ENCODE results near the gene PITPNC1.

DNA sequence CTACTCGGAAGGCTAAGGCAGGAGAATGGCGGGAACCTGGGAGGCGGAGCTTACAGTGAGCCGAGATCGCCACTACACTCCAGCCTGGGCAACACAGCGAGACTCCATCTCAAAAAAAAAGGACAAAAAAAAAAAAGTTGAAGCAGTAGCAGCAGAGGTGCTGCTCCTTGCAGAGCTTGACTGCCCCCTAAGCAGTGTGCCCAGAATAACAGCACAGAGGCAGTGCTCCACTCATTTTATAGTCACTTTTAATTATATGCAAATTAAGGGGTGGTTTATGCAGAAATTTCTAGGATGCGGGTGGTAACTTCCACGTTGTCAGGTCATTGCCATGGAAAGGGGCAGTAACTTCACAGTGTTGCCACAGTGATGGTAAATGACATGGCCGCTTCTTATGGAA, 286.4 kb downstream of the PITPNC1 start:
- TF ChIP-seq EZH2phosphoT487 (IDR thresholded peaks at IDR 0.05; ENCODE audit: insufficient read depth, low read depth) (no peak), EZH2 (IDR thresholded peaks at IDR 0.05; ENCODE audit: insufficient read depth, poor library complexity, severe bottlenecking) (no peak)

All from GM23248 (cell line).